Keratinocyte (primary cell): ENCODE data around the gene MAP3K2.

Source experiments
- CTCF ChIP-seq, 3 experiments: IDR thresholded peaks in 1 of 3; conservative IDR thresholded peaks in 1 of 3; optimal IDR thresholded peaks in 1 of 3; 2 replicates in 2 of 3; 3 replicates in 1 of 3; pipeline versions ENCODE3 to v1.5.1; 2011; ENCODE audit warnings: low read length in 3 of 3, mild to moderate bottlenecking in 3 of 3, moderate library complexity in 2 of 3, control low read depth in 1 of 3, inconsistent platforms in 1 of 3; ENCODE audit not compliant: insufficient read depth in 2 of 3; ENCODE audit errors: extremely low read depth in 1 of 3
- EZH2 ChIP-seq: IDR thresholded peaks from one replicate; pipeline ENCODE4 v1.6.1; 2012; ENCODE audit warnings: inconsistent platforms, mild to moderate bottlenecking, low read length, moderate library complexity

DNA sequence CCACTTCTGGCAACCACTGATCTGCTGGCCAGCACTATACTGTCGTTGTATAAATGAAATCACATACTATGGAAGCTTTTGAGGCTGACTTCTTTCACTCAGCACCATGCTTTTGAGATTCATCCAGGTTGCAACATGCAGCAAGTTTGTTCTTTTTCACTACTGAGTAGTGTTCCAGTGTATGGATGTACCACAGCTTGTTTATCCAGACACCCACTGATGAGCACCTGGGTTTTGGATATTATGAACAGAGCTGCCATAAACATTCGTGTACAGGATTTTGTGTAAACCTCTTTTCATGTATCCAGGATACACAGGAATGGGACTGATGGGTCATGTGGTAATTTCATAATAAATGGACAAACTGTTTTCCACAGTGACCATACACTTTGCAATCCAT lies 104.5 kb downstream of the MAP3K2 start:
- no peak for TF ChIP-seq CTCF (optimal IDR thresholded peaks at IDR 0.05 in 1 of 3, IDR thresholded peaks at IDR 0.05 in 1 of 3, conservative IDR thresholded peaks at IDR 0.05 in 1 of 3; ENCODE audit: extremely low read depth in 1 of 3, insufficient read depth in 2 of 3, low read length in 3 of 3)
- TF ChIP-seq EZH2 = no peak
